Left colon (tissue), 2 donors: Measurements from ENCODE around the gene CSNK2A1. TPM values are rescaled to one million over a fixed set of nuclear protein-coding genes. Genes with fewer than 3 reads are reported as not detected.
A peak's percentile ranks its signal among the peaks of the same experiment; 100 is the strongest.
"Not testable (repeated sequence)": the region's sequence is repeated elsewhere in the genome, so short reads cannot be mapped to it uniquely, and the experiment has no call there.

Experiments
- ATAC-seq: fragments of 200-7000 bp; cut with Tn5 transposase; one replicate; pipeline ENCODE4 v1.9.1; 2020; ENCODE audit warnings: mild to moderate bottlenecking, moderate library complexity
- DNase-seq, 2 donors: peaks; one replicate each; pipeline ENCODE4 v3.0.0-alpha.2; 2020
- intact Hi-C, 2 donors: fragments of 100-400 bp; cut with DNase I in 1 of 2; cut with micrococcal nuclease in 1 of 2; formaldehyde crosslinking; loops; one replicate each; pipeline versions ENCODE4 v1.11.2 to v1.14.0; 2022; cut with DNase I, micrococcal nuclease
- total RNA-seq, 2 donors: library from RNA; stranded (reverse); fragmentation: NEBNext Ultra II Directional; extraction: Animal tissue kit (Norgen Biotek cat#: 25700); gene quantifications; one replicate each; pipeline ENCODE4 v1.2.1, GENCODE V29; 2021
- donor health status: DM: no; HTN: no; CAD: no.
- donor health status: DM: yes; HTN: yes; CAD: no.

CSNK2A1 gene
- total RNA-seq, 2 donors from 2014 or later = 106 to 117 TPM

GRCh38 chr20:475463-476357, 67.9 kb downstream of the CSNK2A1 start:
- intact Hi-C loops = loop anchor here in 1 of 2 donors (2.0 kb wide), 1 partner anchor 121 kb away; no protein-coding TSS in a partner anchor
- no peak for DNase-seq
- ATAC-seq = peak; percentile 85

GRCh38 chr20:474581-474980, 69.0 kb downstream of the CSNK2A1 start:
- intact Hi-C loops = no loop called here
- no peak for DNase-seq
- ATAC-seq = no peak

- peak; percentile 7 for ATAC-seq
- intact Hi-C loops = no loop called here
- no peak for DNase-seq
Measured at GRCh38 chr20:472889-473292, 70.7 kb downstream of the CSNK2A1 start.

GRCh38 chr20:472137-472846, 71.3 kb downstream of the CSNK2A1 start:
- ATAC-seq (peak; percentile 63), DNase-seq (no peak)

GRCh38 chr20:469746-470490, 73.7 kb downstream of the CSNK2A1 start:
- intact Hi-C loops = no loop called here
- DNase-seq = no peak
- ATAC-seq = peak; percentile 53

More at GRCh38 chr20:472137-472846, 71.3 kb downstream of the CSNK2A1 start:
- intact Hi-C loops = no loop called here

GRCh38 chr20:467755-468154, 75.8 kb downstream of the CSNK2A1 start:
- intact Hi-C loops = no loop called here
- ATAC-seq (no peak), DNase-seq (no peak)

GRCh38 chr20:462199-462991, 81.2 kb downstream of the CSNK2A1 start, which contains the start of gene TBC1D20:
Gene TBC1D20, minus strand, starts transcription at chr20:462533. Its CDS starts 128 bp downstream, at chr20:462405.
- DNase-seq (peak; percentile 84 to 89), ATAC-seq (peak; percentile 97)
- intact Hi-C loops = no loop called here

GRCh38 chr20:461254-462198, 82.1 kb downstream of the CSNK2A1 start:
- ATAC-seq (peak; percentile 59), DNase-seq (peak; percentile 39 to 70)
- intact Hi-C loops = no loop called here

- DNase-seq = no peak
- intact Hi-C loops = no loop called here
- ATAC-seq = no peak
Measured at GRCh38 chr20:460707-461106, 82.9 kb downstream of the CSNK2A1 start.

- DNase-seq (no peak), ATAC-seq (no peak)
- intact Hi-C loops = no loop called here
Measured at GRCh38 chr20:460180-460579, 83.4 kb downstream of the CSNK2A1 start.

GRCh38 chr20:458776-459175, 84.8 kb downstream of the CSNK2A1 start:
- DNase-seq (no peak), ATAC-seq (no peak)
- intact Hi-C loops = no loop called here

GRCh38 chr20:454951-455350, 88.6 kb downstream of the CSNK2A1 start:
- DNase-seq (no peak), ATAC-seq (peak; percentile 76)
- intact Hi-C loops = no loop called here

GRCh38 chr20:452021-452420, 91.6 kb downstream of the CSNK2A1 start:
- DNase-seq, intact Hi-C loops, ATAC-seq: not testable (repeated sequence)

GRCh38 chr20:445514-446336, 97.9 kb downstream of the CSNK2A1 start:
- ATAC-seq (no peak), DNase-seq (no peak)
- intact Hi-C loops = no loop called here

GRCh38 chr20:444862-445426, 98.6 kb downstream of the CSNK2A1 start:
- no peak for DNase-seq
- intact Hi-C loops = no loop called here
- no peak for ATAC-seq

- DNase-seq (no peak), ATAC-seq (peak; percentile 28)
- intact Hi-C loops = no loop called here
Measured at GRCh38 chr20:444117-444516, 99.5 kb downstream of the CSNK2A1 start.
